ENCODE results near the gene UTF1. TPM values are rescaled to one million over a fixed set of nuclear protein-coding genes. Genes with fewer than 3 reads are reported as not detected.

The UTF1 gene
- polyA plus RNA-seq, 1 donor from 2014 or later = not detected

DNA sequence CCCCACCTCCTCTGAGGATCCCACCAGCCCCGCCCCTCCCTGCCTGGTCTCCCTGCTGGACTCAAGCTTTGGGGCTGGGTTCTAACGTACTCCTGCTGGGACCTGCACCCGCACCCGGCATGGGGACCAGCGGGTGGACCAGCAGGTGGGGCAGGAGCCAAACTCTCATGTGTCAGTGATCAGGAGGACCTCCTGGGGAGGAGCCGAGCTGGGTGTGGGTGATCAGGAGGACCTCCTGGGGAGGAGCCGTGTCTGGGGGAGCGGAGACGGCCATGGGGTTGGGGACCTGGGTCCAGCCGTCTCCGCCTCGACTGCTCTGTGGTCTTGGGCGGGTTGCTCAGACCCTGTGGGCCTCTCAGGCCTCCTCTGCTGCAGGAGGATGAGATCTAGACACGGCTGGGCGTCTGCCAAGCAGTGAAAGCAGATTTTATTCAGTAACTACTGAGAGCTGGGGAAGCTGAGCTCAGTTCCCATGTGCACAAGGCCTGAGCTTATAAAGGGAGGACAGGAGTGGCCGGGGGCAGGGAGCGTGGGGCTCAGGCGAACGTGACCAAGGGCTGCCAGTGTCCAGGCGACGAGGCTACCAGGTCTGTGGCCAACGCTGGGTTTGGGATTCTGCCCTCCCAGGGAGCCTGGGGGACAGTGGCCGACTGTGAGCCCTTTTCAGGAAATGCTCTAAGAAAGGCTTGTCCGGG, 33.6 kb upstream of the UTF1 start:
- no peak overlapping the region for H2AFZ ChIP-seq (ENCODE audit: low read depth, low read length)
- no peaks in the 10 kb centered on the region for H3K9me3 ChIP-seq (ENCODE audit: low read length)
- no peaks in the 10 kb centered on the region for H3F3A ChIP-seq (ENCODE audit: insufficient read depth, low read length, poor library complexity, severe bottlenecking)
- no peak overlapping the region for H3K9ac ChIP-seq (ENCODE audit: low read length)
- H3K9me2 ChIP-seq (ENCODE audit: insufficient read depth, low read length) = no peaks in the 10 kb centered on the region
- H3K4me2 ChIP-seq (ENCODE audit: low read length) = no peak overlapping the region
- no peaks in the 10 kb centered on the region for H4K20me1 ChIP-seq (ENCODE audit: insufficient read depth)
- H3K27ac ChIP-seq (ENCODE audit: low read length) = no peak overlapping the region
- no peaks in the 10 kb centered on the region for H3K36me3 ChIP-seq (ENCODE audit: insufficient read depth, low read length)
- TF ChIP-seq, protein P1, sequence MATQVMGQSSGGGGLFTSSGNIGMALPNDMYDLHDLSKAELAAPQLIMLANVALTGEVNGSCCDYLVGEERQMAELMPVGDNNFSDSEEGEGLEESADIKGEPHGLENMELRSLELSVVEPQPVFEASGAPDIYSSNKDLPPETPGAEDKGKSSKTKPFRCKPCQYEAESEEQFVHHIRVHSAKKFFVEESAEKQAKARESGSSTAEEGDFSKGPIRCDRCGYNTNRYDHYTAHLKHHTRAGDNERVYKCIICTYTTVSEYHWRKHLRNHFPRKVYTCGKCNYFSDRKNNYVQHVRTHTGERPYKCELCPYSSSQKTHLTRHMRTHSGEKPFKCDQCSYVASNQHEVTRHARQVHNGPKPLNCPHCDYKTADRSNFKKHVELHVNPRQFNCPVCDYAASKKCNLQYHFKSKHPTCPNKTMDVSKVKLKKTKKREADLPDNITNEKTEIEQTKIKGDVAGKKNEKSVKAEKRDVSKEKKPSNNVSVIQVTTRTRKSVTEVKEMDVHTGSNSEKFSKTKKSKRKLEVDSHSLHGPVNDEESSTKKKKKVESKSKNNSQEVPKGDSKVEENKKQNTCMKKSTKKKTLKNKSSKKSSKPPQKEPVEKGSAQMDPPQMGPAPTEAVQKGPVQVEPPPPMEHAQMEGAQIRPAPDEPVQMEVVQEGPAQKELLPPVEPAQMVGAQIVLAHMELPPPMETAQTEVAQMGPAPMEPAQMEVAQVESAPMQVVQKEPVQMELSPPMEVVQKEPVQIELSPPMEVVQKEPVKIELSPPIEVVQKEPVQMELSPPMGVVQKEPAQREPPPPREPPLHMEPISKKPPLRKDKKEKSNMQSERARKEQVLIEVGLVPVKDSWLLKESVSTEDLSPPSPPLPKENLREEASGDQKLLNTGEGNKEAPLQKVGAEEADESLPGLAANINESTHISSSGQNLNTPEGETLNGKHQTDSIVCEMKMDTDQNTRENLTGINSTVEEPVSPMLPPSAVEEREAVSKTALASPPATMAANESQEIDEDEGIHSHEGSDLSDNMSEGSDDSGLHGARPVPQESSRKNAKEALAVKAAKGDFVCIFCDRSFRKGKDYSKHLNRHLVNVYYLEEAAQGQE (IDR thresholded peaks at IDR 0.05; ENCODE audit: borderline replicate concordance) = no peak
- TF ChIP-seq SMC3 (conservative IDR thresholded peaks at IDR 0.05; ENCODE audit: poor library complexity) (no peak), RAD21 (conservative IDR thresholded peaks at IDR 0.05) (no peak), MXI1 (conservative IDR thresholded peaks at IDR 0.05; ENCODE audit: poor library complexity, severe bottlenecking) (no peak), POLR2AphosphoS5 (IDR thresholded peaks at IDR 0.05) (no peak), TAF1 (IDR thresholded peaks at IDR 0.05; ENCODE audit: low read depth) (no peak), EZH2 (IDR thresholded peaks at IDR 0.05; ENCODE audit: borderline replicate concordance, insufficient read depth, low read length, poor library complexity, severe bottlenecking) (no peak), EP300 (conservative IDR thresholded peaks at IDR 0.05; ENCODE audit: poor library complexity, severe bottlenecking) (no peak)
- TF ChIP-seq, protein P2, sequence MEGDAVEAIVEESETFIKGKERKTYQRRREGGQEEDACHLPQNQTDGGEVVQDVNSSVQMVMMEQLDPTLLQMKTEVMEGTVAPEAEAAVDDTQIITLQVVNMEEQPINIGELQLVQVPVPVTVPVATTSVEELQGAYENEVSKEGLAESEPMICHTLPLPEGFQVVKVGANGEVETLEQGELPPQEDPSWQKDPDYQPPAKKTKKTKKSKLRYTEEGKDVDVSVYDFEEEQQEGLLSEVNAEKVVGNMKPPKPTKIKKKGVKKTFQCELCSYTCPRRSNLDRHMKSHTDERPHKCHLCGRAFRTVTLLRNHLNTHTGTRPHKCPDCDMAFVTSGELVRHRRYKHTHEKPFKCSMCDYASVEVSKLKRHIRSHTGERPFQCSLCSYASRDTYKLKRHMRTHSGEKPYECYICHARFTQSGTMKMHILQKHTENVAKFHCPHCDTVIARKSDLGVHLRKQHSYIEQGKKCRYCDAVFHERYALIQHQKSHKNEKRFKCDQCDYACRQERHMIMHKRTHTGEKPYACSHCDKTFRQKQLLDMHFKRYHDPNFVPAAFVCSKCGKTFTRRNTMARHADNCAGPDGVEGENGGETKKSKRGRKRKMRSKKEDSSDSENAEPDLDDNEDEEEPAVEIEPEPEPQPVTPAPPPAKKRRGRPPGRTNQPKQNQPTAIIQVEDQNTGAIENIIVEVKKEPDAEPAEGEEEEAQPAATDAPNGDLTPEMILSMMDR (IDR thresholded peaks at IDR 0.05; ENCODE audit: poor library complexity, severe bottlenecking) = no peak
- H3K27me3 ChIP-seq (ENCODE audit: insufficient read depth, low read depth, low read length) = no peaks in the 10 kb centered on the region
- H3K79me2 ChIP-seq (replicated peaks; ENCODE audit: insufficient read depth, low read length) = no peaks in the 10 kb centered on the region
- H3K4me3 ChIP-seq (ENCODE audit: low read length) = no peak overlapping the region

DNA sequence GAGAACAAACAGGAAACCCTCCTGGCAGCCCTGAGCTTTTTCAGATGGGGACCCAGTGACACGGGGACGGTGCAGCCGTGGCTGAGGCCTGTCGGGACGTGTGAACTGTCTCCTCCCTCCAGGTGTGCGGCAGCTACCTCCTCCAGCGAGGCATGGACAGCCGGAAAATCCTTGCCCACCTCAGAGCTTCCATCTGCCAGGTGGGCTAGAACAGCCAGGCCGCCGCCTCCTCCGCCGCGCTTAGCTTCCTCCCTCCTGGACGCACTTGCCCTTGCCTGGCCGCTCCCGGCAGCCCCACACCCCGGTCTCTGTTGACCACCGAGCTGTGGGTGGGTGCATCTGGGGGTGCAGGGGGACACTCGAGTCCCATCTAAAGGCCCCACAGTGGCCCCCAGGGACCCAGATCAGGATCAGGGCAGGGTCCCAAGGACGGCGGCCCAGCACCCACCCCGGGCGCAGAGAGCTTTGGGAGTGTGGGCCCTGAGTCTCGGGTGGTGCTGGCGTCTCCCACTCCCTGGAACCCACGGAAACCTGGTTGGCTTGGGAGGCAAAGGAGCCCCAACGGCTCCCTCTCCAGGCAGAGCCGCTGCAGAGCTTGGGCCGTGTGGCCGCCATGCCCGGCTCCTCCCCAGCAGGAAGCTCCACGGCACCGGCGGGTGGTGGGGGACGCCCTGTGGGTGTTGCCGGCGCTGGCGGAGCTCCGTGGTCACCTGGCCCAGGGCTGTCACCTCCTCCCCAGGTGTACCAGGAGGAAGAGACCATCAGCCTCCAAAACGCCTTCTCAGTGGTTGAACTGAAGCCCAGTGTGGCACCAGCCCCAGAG, 32.9 kb upstream of the UTF1 start:
- H3K79me2 ChIP-seq (replicated peaks; ENCODE audit: insufficient read depth, low read length) = no peaks in the 10 kb centered on the region
- TF ChIP-seq, protein P2 (IDR thresholded peaks at IDR 0.05; ENCODE audit: poor library complexity, severe bottlenecking) = no peak
- no peak for TF ChIP-seq EZH2 (IDR thresholded peaks at IDR 0.05; ENCODE audit: borderline replicate concordance, insufficient read depth, low read length, poor library complexity, severe bottlenecking)
- TF ChIP-seq POLR2AphosphoS5 (IDR thresholded peaks at IDR 0.05) = no peak
- no peak for TF ChIP-seq SMC3 (conservative IDR thresholded peaks at IDR 0.05; ENCODE audit: poor library complexity)
- no peak for TF ChIP-seq EP300 (conservative IDR thresholded peaks at IDR 0.05; ENCODE audit: poor library complexity, severe bottlenecking)
- no peak for TF ChIP-seq RAD21 (conservative IDR thresholded peaks at IDR 0.05)
- TF ChIP-seq MXI1 (conservative IDR thresholded peaks at IDR 0.05; ENCODE audit: poor library complexity, severe bottlenecking) = no peak
- TF ChIP-seq, protein P1 (IDR thresholded peaks at IDR 0.05; ENCODE audit: borderline replicate concordance) = no peak
- no peak for TF ChIP-seq TAF1 (IDR thresholded peaks at IDR 0.05; ENCODE audit: low read depth)
- no peaks in the 10 kb centered on the region for H3K36me3 ChIP-seq (ENCODE audit: insufficient read depth, low read length)
- no peaks in the 10 kb centered on the region for H4K20me1 ChIP-seq (ENCODE audit: insufficient read depth)
- H2AFZ ChIP-seq (ENCODE audit: low read depth, low read length) = no peak overlapping the region
- no peak overlapping the region for H3K9ac ChIP-seq (ENCODE audit: low read length)
- no peaks in the 10 kb centered on the region for H3K27me3 ChIP-seq (ENCODE audit: insufficient read depth, low read depth, low read length)
- no peak overlapping the region for H3K4me2 ChIP-seq (ENCODE audit: low read length)
- no peaks in the 10 kb centered on the region for H3K9me3 ChIP-seq (ENCODE audit: low read length)
- no peaks in the 10 kb centered on the region for H3F3A ChIP-seq (ENCODE audit: insufficient read depth, low read length, poor library complexity, severe bottlenecking)
- no peak overlapping the region for H3K27ac ChIP-seq (ENCODE audit: low read length)
- no peaks in the 10 kb centered on the region for H3K9me2 ChIP-seq (ENCODE audit: insufficient read depth, low read length)
- H3K4me3 ChIP-seq (ENCODE audit: low read length) = no peak overlapping the region
